GM21360 (cell line): ENCODE measurements around the gene VAC14.

ENCODE experiments used
- ATAC-seq: cut with Tn5 transposase; IDR thresholded peaks from one replicate; pipeline ENCODE4 v1.9.1; 2021; ENCODE audit warnings: mild to moderate bottlenecking, moderate library complexity; ENCODE audit not compliant: unreplicated experiment

Gene VAC14

GRCh38 chr16:70694868-70695218 is 106.1 kb downstream of the VAC14 start:
- ATAC-seq: no peak

GRCh38 chr16:70694088-70694867 is 106.7 kb downstream of the VAC14 start:
- ATAC-seq: no peak

GRCh38 chr16:70692873-70693671 is 107.9 kb downstream of the VAC14 start:
- no peak for ATAC-seq

GRCh38 chr16:70692130-70692872 is 108.7 kb downstream of the VAC14 start:
- no peak for ATAC-seq

GRCh38 chr16:70691223-70692129 is 109.5 kb downstream of the VAC14 start:
- no peak for ATAC-seq

- ATAC-seq: no peak
These were observed 110.7 kb downstream of the VAC14 start for GRCh38 chr16:70689970-70690891.

GRCh38 chr16:70689035-70689969 is 111.7 kb downstream of the VAC14 start:
- ATAC-seq: no peak

GRCh38 chr16:70688246-70688742 is 112.7 kb downstream of the VAC14 start:
- no peak for ATAC-seq

GRCh38 chr16:70687671-70688245 is 113.2 kb downstream of the VAC14 start:
- ATAC-seq: no peak

GRCh38 chr16:70687102-70687511 is 113.9 kb downstream of the VAC14 start:
- no peak for ATAC-seq

- ATAC-seq: no peak
These were observed 114.4 kb downstream of the VAC14 start for GRCh38 chr16:70686376-70687101.

GRCh38 chr16:70685938-70686375 is 115.0 kb downstream of the VAC14 start, which contains the start of gene MTSS2:
Gene MTSS2 (minus strand): TSS chr16:70686053. CDS start chr16:70685791, 262 bp downstream.
- no peak for ATAC-seq

GRCh38 chr16:70685061-70685937 is 115.7 kb downstream of the VAC14 start:
- no peak for ATAC-seq

- no peak for ATAC-seq
These were observed 116.6 kb downstream of the VAC14 start for GRCh38 chr16:70684146-70685060.
